ENCODE measurements around the gene RENBP. TPM values are rescaled to one million over a fixed set of nuclear protein-coding genes. Genes with fewer than 3 reads are reported as not detected.

RENBP gene
- total RNA-seq, 1 experiment from 2014 or later = 15.5 TPM

DNA sequence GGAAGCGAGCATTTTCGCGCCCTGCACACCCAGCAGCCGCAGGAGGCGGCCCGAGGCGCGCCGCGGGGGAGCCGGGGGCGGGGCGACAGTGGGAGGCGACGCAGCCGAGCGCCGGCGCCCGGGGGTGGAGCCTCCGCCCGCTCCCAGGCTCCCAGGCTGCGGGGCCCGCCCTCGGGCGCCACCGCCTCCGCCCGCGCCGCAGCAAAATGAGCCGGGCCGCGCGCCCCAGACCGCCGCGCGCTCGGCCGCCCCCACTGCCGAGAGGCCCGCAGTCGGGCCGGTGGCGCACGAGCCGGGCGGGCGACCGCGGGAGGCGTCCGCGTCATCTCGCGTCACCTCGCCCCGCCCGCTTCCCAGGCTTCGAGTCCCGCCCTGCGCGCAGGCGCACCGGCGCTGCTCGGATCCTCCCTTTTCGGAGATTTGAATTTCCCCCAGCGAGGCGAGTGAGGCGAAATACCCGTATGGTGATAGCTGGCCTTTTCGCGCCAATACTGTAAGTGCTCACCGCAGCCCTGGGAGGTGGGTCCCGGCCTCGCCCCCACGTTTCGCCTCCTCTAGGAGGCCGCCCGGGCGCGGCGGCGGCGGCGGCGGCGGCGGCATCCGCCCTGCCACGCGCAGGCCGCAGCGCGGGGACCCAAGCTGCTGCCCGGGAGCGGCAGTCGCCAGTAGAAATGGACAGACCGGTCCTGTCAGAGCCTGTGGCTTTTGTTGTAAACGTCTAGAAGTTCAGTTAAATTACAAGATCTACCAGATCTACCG, 28.1 kb upstream of the RENBP start, which contains the start of gene TMEM187:
TMEM187 (plus strand) TSS at position 387 of the 759 bp plus-strand sequence. CDS start 9,309 bp downstream, outside the sequence.
- in situ Hi-C loops (cut with HindIII; ENCODE audit: low pct_unique_long_range_greater_than_20kb, low sequenced_read_pairs) = no loop called here
- DNase-seq (ENCODE audit: low read depth) = peak; percentile 88

DNA sequence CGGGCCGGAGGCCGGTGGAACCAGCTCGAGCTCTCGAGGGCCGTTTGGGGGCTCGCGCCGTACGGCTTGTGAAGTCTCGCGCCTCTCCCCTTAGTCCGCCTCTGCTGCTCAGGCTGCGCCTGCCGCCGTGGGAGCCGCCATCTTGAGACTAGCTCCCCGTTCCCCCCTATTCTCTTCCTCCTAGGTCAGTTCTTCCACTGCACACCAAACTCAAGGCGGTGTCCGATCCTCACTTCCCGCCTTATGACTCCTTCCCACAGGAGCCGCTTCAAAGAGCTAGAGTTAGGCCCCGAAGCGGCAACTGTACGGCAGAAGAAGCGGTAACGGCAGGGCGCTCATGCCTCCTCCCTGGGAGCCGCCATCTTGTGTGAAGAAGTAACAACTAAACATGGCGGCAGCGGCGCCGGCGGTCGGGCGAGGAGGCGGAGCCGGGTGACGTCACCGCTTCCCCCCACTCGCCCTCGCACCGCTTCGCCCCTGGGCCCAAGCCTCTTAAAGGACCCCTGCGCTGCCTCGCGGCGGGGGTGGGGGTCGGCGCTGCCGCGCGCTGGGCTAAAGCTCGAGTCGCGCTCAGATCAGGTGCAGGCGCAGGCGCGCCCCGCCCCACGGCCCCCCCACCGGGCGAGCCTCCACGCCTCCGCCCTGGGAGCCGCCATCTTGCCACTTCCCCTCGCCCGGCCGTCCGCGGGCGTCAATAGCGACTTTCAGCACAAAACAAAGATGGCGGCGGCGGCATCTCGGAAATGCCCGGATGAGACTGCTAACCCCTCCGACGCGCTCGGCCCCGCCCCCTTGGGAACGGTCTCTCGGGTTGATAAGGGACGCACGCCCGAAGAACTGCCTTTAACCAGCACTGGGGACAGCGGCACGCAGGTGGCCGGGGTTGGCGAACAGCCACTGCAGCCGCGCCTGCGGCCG, 27.3 kb upstream of the RENBP start, which contains the start of gene HCFC1:
HCFC1 (minus strand) TSS at position 369 of the 918 bp plus-strand sequence. CDS start 978 bp downstream, outside the sequence.
- in situ Hi-C loops (cut with HindIII; ENCODE audit: low pct_unique_long_range_greater_than_20kb, low sequenced_read_pairs) = no loop called here
- peak; percentile 87 for DNase-seq (ENCODE audit: low read depth)

DNA sequence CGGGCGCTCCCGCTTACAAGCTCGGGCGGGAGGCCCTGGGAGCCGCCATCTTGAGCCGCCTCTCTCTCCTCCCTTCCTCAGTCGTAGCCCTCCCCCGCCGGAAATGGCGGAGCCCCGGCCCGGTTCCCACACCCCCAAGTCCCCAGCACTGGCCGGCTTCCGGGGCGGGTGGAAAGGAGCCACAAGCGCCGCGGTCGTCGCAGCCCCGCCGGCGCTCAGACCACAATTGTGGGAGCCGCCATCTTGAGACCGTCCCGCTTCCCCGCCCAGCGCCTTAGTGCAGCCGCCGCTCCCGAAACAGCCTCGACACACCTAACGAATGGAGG, 26.6 kb upstream of the RENBP start:
- in situ Hi-C loops (cut with HindIII; ENCODE audit: low pct_unique_long_range_greater_than_20kb, low sequenced_read_pairs) = no loop called here
- DNase-seq (ENCODE audit: low read depth) = peak; percentile 81

- peak; percentile 66 for DNase-seq (ENCODE audit: low read depth)
- in situ Hi-C loops (cut with HindIII; ENCODE audit: low pct_unique_long_range_greater_than_20kb, low sequenced_read_pairs) = no loop called here
Measured at GRCh38 chrX:153970357-153971123, 26.1 kb upstream of the RENBP start.

DNA sequence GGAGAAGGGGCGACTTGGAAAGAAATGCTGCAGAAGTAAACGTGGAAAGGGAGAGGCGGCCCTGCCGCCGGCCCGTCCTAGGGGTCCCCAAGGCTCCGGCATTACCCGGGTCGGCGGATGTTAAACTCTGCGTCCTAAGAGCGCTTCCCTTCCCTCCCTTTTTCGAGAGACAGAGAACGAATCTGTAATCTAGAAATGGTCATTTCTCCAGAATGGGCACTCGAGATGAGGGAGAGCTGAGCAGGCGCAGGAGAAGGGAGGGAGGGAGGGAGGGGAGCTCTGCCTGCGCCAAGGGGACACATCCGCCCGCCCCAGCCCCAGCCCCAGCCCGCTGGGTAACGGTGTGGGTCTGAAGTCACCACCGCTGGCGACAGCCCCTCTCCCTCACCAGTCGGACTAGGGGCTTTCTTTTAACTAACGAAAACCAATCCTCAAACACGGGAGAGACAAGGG, 25.5 kb upstream of the RENBP start:
- DNase-seq (ENCODE audit: low read depth) = peak; percentile 22
- in situ Hi-C loops (cut with HindIII; ENCODE audit: low pct_unique_long_range_greater_than_20kb, low sequenced_read_pairs) = no loop called here

- in situ Hi-C loops (cut with HindIII; ENCODE audit: low pct_unique_long_range_greater_than_20kb, low sequenced_read_pairs) = no loop called here
- DNase-seq (ENCODE audit: low read depth) = no peak
Measured at GRCh38 chrX:153969125-153969903, 24.9 kb upstream of the RENBP start.

DNA sequence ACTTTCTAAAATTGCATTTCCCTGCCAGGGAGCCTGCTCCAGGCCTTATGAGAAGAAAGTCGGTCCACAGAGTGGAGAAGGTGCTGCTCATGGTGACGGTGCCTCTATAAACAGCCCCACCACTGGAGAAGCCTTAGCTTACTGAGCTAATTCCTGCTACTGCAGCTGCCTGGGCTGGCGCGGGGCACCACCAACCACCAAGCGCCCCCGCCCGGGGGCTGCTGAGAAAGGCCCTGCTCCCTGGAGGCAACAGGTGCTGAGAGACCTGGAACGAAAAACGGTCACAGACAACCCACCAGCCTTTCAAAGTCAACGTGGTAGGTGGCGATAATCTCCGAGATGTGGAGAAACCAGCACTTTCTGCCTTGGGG, 24.3 kb upstream of the RENBP start:
- in situ Hi-C loops (cut with HindIII; ENCODE audit: low pct_unique_long_range_greater_than_20kb, low sequenced_read_pairs) = no loop called here
- DNase-seq (ENCODE audit: low read depth) = no peak

DNA sequence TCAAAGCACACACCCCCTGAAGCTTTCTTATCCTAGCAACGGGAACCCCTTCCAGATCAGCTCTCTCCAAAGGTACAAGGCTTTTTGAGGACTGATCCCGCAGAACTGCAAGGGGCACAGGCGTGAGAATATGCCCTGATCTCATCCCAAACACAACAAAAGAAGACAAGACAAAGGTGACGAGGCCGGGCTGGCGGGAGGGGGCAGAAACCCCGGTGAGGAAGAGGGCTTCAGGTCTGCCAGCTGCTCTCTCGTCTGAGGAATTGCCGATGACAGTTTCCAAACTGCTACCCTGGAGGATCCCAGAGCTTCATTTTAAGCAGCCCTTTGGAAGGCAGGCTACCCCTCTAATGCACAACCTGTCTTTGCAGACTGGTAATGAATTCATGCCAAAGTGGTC, 23.8 kb upstream of the RENBP start:
- no peak for DNase-seq (ENCODE audit: low read depth)
- in situ Hi-C loops (cut with HindIII; ENCODE audit: low pct_unique_long_range_greater_than_20kb, low sequenced_read_pairs) = no loop called here

- in situ Hi-C loops (cut with HindIII; ENCODE audit: low pct_unique_long_range_greater_than_20kb, low sequenced_read_pairs) = no loop called here
- DNase-seq (ENCODE audit: low read depth) = no peak
Measured at GRCh38 chrX:153967536-153968224, 23.2 kb upstream of the RENBP start.

DNA sequence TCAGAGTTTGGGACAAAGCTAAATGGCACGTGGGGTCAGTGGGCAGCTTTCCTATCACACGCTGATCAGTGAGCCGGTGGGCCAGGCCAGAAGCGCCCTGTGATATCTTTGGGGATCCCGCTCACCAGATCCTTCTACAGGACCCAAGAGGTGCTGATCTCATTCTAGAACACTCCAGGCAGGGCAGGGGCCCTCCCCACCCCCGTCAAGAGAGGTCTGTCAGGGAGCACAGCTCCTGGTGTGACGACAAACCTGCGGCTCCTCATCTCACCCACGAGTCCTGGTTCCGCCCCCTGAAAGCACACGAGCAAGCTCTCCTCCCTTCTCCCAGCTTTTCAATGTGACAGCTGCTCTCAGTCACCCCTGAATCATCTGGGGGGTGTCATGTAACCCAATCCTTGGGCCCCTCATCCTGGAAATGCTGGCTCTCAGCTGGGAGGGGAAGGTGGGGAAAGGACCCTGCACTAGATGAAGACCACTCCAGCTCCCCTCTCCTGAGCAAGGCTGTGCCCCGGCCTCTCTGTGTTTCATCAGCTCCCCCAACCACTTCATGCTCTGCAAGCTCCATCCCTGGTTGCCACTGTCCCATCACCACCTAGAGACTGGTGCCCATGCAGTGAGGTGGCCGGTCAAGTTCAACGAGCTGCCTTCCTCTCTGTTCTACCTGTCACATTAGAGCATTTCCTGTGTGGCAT, 22.5 kb upstream of the RENBP start:
- in situ Hi-C loops (cut with HindIII; ENCODE audit: low pct_unique_long_range_greater_than_20kb, low sequenced_read_pairs) = no loop called here

GRCh38 chrX:153966283-153966688, 21.8 kb upstream of the RENBP start:
- in situ Hi-C loops (cut with HindIII; ENCODE audit: low pct_unique_long_range_greater_than_20kb, low sequenced_read_pairs) = no loop called here
- DNase-seq (ENCODE audit: low read depth) = no peak

More for the DNA sequence above, 22.5 kb upstream of the RENBP start:
- DNase-seq (ENCODE audit: low read depth) = no peak

DNA sequence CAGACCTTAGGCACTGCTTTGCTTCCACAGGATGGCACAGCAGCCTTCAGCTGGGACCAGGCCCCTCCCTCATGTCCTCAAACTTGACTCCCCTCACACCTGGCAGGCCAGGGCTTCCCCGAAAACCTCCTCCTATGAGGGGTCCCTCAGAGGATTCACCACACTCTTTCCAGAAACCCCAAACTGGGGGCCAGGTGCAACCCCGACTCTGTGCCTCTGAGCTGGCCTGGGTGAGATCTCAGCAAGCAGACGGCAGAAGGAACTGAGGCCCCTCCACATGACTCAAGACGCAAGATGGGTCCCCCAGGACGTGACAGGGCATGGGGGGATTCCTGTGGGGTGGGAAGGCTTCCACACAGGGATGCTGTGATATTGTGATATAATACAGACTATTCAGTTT, 21.0 kb upstream of the RENBP start:
- no peak for DNase-seq (ENCODE audit: low read depth)
- in situ Hi-C loops (cut with HindIII; ENCODE audit: low pct_unique_long_range_greater_than_20kb, low sequenced_read_pairs) = no loop called here

DNA sequence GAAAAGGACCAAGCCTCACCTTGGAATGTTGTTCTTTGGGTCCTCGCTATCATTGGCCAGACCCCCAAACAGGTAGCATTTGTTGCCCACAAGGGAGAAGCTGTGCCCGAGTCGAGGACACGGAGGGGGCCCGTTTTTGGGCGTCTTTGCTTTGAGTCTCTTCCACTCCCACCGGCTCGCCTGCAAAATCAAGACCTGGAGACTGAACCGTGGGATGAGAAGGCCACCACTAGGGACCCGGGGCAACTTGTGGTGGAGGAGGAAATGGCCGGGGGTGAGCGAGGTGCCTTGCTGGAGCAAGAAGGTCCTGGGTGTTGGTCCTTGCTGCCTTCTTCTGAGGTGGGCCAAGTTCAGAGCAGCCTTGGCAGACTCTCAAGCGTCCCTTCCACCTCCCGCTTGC, 19.7 kb upstream of the RENBP start:
- no peak for DNase-seq (ENCODE audit: low read depth)
- in situ Hi-C loops (cut with HindIII; ENCODE audit: low pct_unique_long_range_greater_than_20kb, low sequenced_read_pairs) = no loop called here

GRCh38 chrX:153963546-153963945, 19.1 kb upstream of the RENBP start:
- DNase-seq (ENCODE audit: low read depth) = no peak
- in situ Hi-C loops (cut with HindIII; ENCODE audit: low pct_unique_long_range_greater_than_20kb, low sequenced_read_pairs) = no loop called here

DNA sequence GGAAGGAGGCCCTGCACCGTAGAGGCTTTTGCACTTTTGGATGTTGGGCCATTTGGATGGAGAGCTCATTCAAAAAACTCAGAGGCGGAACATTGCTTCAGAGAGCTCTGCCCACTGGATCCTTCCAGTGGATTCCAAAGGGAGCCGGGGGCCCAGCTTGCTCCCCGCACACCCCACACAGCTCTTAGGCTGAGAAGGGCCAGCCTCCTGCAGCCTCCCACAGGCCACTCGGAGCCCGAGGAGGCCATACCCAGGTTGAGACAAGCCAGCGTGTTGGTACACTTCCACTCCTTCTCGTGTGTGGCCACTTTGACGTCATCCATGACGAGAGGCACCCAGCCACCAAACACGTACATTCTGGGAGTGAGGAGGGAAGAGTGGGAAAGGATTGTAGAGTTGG, 16.8 kb upstream of the RENBP start:
- no peak for DNase-seq (ENCODE audit: low read depth)
- in situ Hi-C loops (cut with HindIII; ENCODE audit: low pct_unique_long_range_greater_than_20kb, low sequenced_read_pairs) = no loop called here

DNA sequence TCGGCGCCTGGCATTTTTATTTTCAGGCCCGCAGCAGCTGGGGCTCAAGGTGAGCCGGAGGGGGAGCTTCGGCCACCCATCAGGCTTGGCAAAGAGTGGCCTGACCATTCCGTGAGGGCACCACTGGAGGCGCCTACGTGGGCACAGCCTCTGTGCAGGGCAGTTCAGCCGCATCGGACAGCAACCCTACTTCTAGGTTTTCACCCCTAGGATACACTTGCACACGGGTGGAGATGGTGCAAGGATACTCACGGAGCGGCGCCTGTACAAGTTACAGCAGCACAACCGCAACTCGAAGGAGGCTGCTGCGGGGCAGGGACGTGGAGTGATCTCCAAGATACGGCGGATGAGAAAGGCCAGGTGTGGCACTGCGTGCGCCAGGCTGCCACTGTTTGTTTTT, 16.3 kb upstream of the RENBP start:
- in situ Hi-C loops (cut with HindIII; ENCODE audit: low pct_unique_long_range_greater_than_20kb, low sequenced_read_pairs) = no loop called here
- DNase-seq (ENCODE audit: low read depth) = no peak

DNA sequence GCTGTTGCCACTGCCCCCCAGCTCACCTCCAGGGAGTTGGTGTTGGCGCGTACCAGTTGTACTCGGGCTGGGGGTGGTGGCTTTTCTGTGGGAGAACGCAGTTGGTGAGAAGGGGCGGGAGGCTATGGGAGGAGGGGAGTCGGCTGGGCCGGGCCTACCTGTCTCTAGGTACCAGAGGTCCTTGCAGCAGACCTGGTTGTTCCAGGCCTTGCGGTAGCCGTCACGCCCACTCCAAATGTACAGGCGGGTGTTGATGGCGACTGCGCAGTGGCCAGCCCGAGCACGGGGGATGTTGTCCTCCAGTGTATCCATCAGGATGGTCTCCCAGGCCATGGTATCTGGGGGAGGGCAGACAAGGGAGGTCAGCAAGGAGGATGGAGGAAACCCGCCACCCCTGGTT, 15.6 kb upstream of the RENBP start:
- in situ Hi-C loops (cut with HindIII; ENCODE audit: low pct_unique_long_range_greater_than_20kb, low sequenced_read_pairs) = no loop called here
- no peak for DNase-seq (ENCODE audit: low read depth)
